Measurements from ENCODE around the gene PRKAR1A. TPM values are rescaled to one million over a fixed set of nuclear protein-coding genes. Genes with fewer than 3 reads are reported as not detected.
"Not testable (repeated sequence)": the region's sequence is repeated elsewhere in the genome, so short reads cannot be mapped to it uniquely, and the experiment has no call there.

The PRKAR1A gene
- total RNA-seq, 2 donors from 2014 or later = 175 to 186 TPM

DNA sequence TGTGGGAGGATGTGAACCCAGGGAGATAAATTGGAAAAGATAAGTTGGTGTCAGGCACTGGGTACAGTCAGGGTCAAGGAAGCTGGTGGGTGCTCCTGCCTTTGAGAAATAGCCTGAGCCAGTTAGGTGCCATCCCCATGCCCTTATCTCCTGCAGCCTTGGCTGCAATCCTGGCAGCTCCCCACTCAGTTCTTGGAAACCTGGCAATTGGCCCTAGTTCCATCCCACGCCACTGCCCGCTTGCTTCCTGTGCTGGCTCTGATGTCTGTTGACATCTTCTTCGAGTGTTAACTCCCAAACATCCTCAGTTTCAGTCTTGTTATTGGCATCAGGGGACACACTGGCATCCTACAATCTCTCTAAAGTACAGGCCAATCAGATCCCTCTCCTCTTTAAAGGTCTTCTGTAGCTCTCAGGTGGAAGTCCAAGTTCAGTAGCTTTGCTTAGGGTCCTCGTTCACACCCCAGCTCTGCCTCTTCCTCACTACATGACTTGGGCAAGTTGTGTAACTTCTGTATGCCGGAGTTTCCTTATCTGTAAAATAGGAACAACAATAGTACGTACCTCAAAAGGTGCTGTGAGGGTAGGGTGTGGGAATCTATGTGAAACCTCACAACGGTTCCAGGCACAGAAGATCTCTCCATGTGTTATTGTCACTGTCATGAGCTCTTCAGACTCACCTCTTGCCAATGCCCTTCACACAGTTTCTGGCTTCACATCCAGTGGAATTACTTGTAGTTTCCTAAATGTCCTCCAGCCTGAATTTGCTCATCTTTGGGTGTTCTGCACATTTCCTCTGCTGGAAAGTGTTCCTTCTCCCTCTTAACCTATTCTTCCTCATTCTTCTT, 13.5 kb upstream of the PRKAR1A start:
- Mint-ChIP-seq H3K4me3 (peak overlapping the region; percentile 65), H3K4me1 (peaks cover 13% of the 10 kb centered on the region), H3K36me3 (ENCODE audit: low read depth) (no peaks in the 10 kb centered on the region), H3K27ac (peak overlapping the region; percentile 61), H3K27me3 (no peaks in the 10 kb centered on the region), H3K9me3 (no peaks in the 10 kb centered on the region)
- ATAC-seq (replicated peaks) = peak; percentile 33

DNA sequence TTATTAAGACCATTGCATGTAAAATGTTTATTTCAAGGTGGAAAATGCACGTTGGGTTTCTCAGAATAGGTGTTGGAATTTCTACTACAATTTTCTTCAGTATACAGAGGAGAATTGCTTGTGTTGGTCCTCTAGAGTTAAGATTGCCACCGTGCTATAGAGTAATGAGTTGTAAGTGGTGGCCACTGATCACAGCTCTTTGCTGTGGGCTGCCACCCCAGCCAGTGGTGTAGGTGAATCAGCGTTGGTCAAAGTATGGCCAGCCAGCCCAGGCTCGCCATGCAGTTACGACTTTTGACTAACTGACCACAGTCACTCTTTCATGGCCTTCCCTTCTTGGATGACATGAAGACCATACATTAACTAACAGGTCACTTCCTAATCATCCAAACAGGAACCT, 12.6 kb upstream of the PRKAR1A start:
- Mint-ChIP-seq H3K27me3 (no peaks in the 10 kb centered on the region), H3K36me3 (ENCODE audit: low read depth) (no peaks in the 10 kb centered on the region), H3K4me3 (no peak overlapping the region), H3K9me3 (no peaks in the 10 kb centered on the region), H3K27ac (no peak overlapping the region), H3K4me1 (peaks cover 13% of the 10 kb centered on the region)
- ATAC-seq (replicated peaks) = peak; percentile 47

DNA sequence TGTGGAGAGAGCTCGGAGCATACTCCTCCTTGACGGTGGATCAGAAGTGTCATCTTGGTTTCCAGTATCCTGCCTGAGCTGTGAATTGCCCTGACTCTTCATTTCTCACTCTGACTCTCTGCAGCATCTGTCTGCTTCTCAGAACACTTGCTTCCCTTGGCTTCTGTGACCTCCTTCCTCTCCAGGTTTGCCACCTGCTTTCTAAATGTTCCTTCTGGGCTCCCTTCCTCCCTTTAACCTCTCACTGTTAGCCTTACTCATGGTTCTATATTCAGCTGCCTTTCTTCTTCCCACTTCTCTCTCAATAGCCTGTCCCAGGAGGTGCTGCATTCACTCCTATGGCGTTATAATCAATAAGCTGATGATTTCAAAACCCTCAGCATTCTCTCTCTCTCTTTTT, 11.2 kb upstream of the PRKAR1A start:
- H3K4me1 Mint-ChIP-seq = peaks cover 13% of the 10 kb centered on the region
- no peaks in the 10 kb centered on the region for H3K9me3 Mint-ChIP-seq
- ATAC-seq (replicated peaks) = peak; percentile 46
- no peaks in the 10 kb centered on the region for H3K36me3 Mint-ChIP-seq (ENCODE audit: low read depth)
- H3K27ac Mint-ChIP-seq = peak overlapping the region; percentile 7
- H3K4me3 Mint-ChIP-seq = no peak overlapping the region
- no peaks in the 10 kb centered on the region for H3K27me3 Mint-ChIP-seq

DNA sequence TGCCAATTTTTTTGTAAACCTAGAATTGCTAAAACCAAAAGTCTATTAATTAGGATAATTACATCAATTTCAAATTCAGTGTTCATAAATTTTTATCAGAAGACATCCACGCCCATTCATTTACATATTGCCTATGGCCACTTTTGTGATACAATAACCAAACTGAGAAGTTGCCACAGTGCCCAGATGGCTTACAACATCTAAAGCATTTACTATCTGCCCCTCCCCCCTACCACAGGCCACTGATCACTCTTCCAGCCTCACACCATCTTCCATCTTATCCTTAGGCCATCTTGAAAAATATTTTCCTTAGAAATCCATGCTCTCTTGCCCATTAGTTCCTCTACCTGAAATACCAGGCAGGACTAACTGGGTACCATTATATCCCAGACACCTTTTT, 6.3 kb upstream of the PRKAR1A start:
- Mint-ChIP-seq H3K4me3 (no peak overlapping the region), H3K36me3 (ENCODE audit: low read depth) (no peaks in the 10 kb centered on the region), H3K27me3 (no peaks in the 10 kb centered on the region), H3K9me3 (no peaks in the 10 kb centered on the region), H3K4me1 (peaks cover 16% of the 10 kb centered on the region), H3K27ac (no peak overlapping the region)
- no peak for ATAC-seq (replicated peaks)

DNA sequence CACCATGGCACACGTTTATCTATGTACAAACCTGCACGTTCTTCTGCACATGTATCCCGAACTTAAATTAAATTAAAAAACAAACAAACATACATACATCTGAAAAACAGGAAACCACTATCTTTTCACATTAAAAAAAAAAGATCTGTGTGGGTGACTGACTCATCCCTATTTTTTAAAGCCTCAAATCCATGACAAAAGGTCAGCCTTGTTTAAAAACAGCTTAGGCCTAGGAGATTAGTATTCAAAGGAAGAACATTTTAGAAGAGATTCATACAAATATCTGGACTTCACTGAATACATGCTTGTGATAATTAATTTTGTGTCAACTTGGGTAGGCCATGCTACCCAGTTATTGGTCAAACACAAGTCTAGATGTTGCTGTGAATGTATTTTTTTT, 4.7 kb upstream of the PRKAR1A start:
- Mint-ChIP-seq H3K9me3 (no peaks in the 10 kb centered on the region), H3K4me1 (peaks cover 15% of the 10 kb centered on the region), H3K36me3 (ENCODE audit: low read depth) (peaks cover 7% of the 10 kb centered on the region), H3K4me3 (peak overlapping the region; percentile 30), H3K27me3 (no peaks in the 10 kb centered on the region), H3K27ac (peak overlapping the region; percentile 79)
- no peak for ATAC-seq (replicated peaks)

DNA sequence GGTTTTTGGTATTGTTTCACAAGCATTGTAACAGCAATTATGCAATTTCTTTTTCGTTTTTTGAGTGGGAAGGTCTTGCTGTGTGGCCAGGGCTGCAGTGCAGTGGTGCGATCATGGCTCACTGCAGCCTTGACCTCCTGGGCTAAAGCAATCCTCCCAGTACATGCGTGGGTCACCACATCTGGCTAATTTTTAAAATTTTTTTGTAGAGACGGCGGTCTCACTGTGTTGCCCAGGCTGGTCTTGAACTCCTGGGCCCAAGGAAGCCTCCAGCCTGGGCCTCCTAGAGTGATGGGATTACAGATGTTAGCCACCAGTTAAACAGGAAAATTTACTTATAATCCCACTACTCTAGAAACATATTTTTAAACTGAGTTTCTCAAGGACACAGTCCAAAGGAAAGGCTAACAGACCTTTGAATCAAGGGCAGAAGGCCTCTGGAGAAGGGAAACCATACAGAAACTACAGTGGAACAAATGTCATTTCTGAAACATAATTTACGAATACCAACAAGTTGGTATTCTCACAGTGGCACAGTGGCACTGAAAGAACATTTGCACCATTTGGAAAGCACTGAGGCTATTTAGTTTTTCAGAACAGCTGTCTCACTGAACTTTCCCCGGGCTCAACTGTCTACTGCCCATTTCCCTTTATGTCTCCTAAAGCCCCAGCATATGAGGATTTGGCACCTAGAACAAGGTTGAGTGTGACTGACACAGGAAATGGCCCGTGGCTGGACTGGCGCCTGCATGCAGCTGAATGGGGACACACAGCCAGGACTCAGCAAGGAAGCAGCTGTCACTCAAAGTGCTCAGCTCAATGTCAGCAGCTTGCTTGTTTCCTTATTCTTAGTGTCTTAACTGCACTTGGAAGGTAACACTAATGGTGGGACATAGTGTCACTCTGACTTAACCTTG, 2.8 kb upstream of the PRKAR1A start:
- no peaks in the 10 kb centered on the region for H3K9me3 Mint-ChIP-seq
- H3K4me1 Mint-ChIP-seq = peaks cover 28% of the 10 kb centered on the region
- H3K27me3 Mint-ChIP-seq = no peaks in the 10 kb centered on the region
- ATAC-seq (replicated peaks) = no peak
- H3K36me3 Mint-ChIP-seq (ENCODE audit: low read depth) = peaks cover 25% of the 10 kb centered on the region
- peak overlapping the region; percentile 5 for H3K4me3 Mint-ChIP-seq
- no peak overlapping the region for H3K27ac Mint-ChIP-seq

DNA sequence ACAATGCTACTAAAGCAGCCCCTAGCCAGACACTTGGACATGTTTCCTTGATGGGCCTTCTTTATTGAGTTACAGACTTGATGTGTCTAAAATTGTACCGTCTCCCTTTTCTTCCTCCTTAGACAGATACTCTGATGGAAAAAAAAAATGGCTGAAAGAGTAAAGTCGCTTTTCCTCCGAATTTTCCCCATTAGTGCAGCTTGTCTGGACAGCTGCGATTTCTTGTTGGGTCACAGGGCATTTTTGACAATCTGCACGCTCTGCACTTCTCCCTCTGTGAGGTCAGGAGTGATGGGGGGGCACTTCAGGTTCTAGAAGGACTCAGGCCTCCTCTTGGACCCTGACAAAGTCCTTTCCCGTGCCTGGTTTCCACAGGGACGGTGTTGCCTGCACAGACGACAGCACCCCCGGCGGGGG, 968 bp upstream of the PRKAR1A start:
- peak overlapping the region; percentile 99 for H3K27ac Mint-ChIP-seq
- peaks cover 43% of the 10 kb centered on the region for H3K36me3 Mint-ChIP-seq (ENCODE audit: low read depth)
- H3K4me1 Mint-ChIP-seq = peaks cover 44% of the 10 kb centered on the region
- no peaks in the 10 kb centered on the region for H3K9me3 Mint-ChIP-seq
- no peak for ATAC-seq (replicated peaks)
- H3K4me3 Mint-ChIP-seq = peak overlapping the region; percentile 98
- H3K27me3 Mint-ChIP-seq = no peaks in the 10 kb centered on the region

DNA sequence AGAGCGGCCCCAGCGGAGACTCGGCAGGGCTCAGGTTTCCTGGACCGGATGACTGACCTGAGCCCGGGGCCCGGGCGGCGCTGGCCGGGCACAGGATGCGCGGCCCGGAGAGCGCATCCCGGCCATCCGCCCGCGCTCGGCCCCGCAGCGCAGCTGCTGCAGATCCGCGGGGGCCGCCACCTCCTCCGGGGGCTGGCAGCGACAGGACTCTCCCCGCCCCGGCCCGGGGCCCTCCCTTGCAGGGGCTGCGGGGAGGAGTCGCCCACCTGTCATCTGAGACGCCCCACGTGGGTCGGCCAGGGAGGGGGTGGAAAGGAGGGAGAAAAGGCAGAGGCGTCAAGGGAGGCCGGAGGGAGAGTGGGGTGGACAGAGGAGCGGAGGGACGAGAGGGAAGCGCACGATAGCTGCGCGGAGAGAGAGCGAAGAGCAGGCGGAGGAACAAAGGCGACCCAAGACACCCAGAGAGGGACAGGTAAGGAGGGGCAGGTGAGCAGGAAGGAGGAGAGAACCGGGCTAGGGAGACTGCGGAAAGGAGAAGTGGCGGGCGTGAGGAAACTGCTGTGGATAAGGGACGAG, 471 bp upstream of the PRKAR1A start:
- no peaks in the 10 kb centered on the region for H3K9me3 Mint-ChIP-seq
- peak overlapping the region; percentile 99 for H3K27ac Mint-ChIP-seq
- peaks cover 47% of the 10 kb centered on the region for H3K4me1 Mint-ChIP-seq
- H3K27me3 Mint-ChIP-seq = no peaks in the 10 kb centered on the region
- peak overlapping the region; percentile 98 for H3K4me3 Mint-ChIP-seq
- peaks cover 48% of the 10 kb centered on the region for H3K36me3 Mint-ChIP-seq (ENCODE audit: low read depth)
- peak; percentile 56 for ATAC-seq (replicated peaks)

DNA sequence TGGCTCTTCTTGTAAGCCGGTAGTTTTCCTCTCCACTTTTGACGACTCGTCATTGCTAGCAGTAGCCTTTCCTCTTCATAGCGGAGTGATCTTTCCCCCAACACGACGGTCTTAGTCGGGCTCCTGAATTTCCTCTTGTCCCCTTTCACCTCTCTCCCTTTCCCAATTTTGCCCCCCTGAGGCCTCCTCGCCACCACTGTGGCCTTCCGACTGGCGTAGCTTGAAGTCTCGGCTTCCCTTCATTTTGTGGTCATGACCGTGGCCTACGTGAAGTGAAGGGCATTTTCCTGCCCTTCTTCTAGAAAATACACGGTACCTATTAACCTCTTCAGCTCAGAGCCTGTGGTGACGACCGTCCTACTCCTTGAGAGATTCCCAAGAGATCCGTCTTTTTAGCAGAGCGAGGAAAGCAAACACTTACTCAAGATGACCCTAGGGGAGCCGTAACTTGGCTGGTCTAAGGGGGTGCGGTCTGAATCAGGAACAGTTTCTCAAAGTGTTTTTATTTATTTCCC, 787 bp downstream of the PRKAR1A start:
- Mint-ChIP-seq H3K4me1 (peaks cover 50% of the 10 kb centered on the region), H3K4me3 (peak overlapping the region; percentile 98), H3K27me3 (no peaks in the 10 kb centered on the region), H3K36me3 (ENCODE audit: low read depth) (peaks cover 61% of the 10 kb centered on the region), H3K9me3 (no peaks in the 10 kb centered on the region), H3K27ac (peak overlapping the region; percentile 99)
- no peak for ATAC-seq (replicated peaks)

DNA sequence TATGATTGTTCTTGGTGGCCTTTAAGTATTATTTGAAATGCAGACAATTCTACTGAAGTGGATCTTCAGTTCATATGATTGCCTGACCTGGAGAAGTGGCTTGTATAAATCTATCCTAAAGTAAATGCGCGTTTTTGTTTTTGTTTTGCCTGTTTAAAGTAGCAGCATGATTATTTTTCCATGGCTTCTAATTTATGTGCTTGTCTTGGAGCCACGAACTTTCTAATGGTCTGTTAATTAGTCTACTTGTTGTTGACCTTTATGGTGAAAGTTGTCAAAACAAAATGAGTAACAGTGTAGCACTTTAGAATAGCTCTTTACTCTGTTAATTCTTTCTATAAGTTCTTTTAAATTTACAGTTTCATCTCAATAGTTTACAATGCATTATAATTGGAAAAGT, 1.7 kb downstream of the PRKAR1A start:
- Mint-ChIP-seq H3K9me3 (no peaks in the 10 kb centered on the region), H3K4me3 (peak overlapping the region; percentile 98), H3K27ac (peak overlapping the region; percentile 99), H3K4me1 (peaks cover 47% of the 10 kb centered on the region), H3K27me3 (no peaks in the 10 kb centered on the region), H3K36me3 (ENCODE audit: low read depth) (peaks cover 70% of the 10 kb centered on the region)
- no peak for ATAC-seq (replicated peaks)

DNA sequence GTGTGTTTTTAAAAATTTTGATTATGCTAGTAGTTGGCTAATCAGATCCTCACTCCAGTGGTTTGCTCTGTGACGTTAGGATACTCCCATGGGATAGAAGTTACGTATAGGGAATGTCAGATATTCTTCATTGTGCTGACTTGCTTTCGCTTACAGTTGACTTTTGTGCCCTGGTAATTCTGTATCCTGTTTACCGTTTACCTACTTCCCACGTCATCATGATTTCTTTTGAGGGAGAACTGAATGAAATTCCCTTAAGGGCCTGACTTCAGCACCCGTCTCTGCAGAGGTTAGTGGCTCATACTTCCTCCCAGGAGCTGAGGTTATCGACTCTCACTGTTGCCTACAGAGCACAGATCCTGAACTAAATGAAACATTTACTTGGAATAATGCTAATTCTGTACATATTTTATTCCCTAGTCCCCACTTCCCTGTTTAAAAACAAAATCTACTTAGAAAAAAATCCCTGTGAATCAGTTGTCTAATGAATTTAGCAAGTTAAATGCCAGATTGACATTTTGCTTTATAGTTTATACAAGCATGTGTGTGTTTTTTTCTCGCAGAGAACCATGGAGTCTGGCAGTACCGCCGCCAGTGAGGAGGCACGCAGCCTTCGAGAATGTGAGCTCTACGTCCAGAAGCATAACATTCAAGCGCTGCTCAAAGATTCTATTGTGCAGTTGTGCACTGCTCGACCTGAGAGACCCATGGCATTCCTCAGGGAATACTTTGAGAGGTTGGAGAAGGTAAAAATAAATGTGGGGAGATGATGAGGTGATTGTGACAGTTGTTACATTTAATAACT, 2.8 kb downstream of the PRKAR1A start:
- Mint-ChIP-seq H3K27me3 (no peaks in the 10 kb centered on the region), H3K27ac (peak overlapping the region; percentile 99), H3K4me1 (peaks cover 47% of the 10 kb centered on the region), H3K9me3 (no peaks in the 10 kb centered on the region), H3K4me3 (peak overlapping the region; percentile 98), H3K36me3 (ENCODE audit: low read depth) (peaks cover 81% of the 10 kb centered on the region)
- ATAC-seq (replicated peaks) = no peak

DNA sequence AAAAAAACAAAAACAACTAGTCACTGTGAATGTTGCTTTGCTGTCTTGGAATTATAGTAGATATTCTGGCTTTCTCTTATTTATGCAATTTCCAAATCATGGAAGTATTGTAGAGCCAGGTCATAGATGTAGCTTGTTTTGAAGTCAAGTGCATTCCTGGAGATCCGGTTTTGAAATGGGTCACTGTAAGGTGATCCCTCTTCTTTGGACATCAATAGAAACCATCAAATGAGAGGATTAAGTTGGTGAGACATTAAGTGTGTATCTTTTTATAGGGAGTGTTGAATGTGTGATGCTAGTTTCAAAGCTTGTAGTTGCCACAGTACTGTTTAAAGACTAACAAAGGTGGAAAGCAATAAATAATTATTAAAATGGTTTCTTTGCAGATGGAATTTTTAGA, 4.5 kb downstream of the PRKAR1A start:
- Mint-ChIP-seq H3K36me3 (ENCODE audit: low read depth) (peaks cover 98% of the 10 kb centered on the region), H3K4me1 (peaks cover 47% of the 10 kb centered on the region), H3K27ac (no peak overlapping the region), H3K9me3 (no peaks in the 10 kb centered on the region), H3K4me3 (no peak overlapping the region), H3K27me3 (no peaks in the 10 kb centered on the region)
- no peak for ATAC-seq (replicated peaks)

DNA sequence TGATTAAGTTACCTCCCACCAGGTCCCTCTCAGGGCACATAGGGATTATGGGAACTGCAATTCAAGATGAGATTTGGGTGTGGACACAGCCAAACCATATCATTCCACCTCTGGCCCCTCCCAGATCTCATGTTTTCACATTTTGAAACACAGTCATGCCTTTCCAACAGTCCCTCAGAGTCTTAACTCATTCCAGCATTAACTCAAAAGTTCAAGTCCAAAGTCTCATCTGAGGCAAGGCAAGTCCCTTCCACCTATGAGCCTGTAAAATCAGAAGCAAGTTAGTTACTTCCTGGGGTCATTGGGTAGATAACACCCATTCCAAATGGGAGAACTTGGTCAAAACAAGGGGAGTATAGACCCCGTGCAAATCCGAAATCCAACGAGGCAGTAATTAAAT, 5.4 kb downstream of the PRKAR1A start:
- H3K4me1 Mint-ChIP-seq = peaks cover 45% of the 10 kb centered on the region

More for the DNA sequence above, 5.4 kb downstream of the PRKAR1A start:
- not testable (repeated sequence) for ATAC-seq (replicated peaks); H3K9me3 Mint-ChIP-seq; H3K27me3 Mint-ChIP-seq; H3K4me3 Mint-ChIP-seq; H3K27ac Mint-ChIP-seq
- peaks cover 100% of the 10 kb centered on the region for H3K36me3 Mint-ChIP-seq (ENCODE audit: low read depth)

Data from activated T-helper 17 cell treated with anti-CD3 and anti-CD28 coated beads, Interleukin-2, amount 50 U/mL, for 72 hours (primary cell).